HG03025 (cell line): ENCODE data around the gene PLEKHN1.
A peak's percentile ranks its signal among the peaks of the same experiment; 100 is the strongest.

ENCODE experiments used
- ATAC-seq: cut with Tn5 transposase; IDR thresholded peaks from one replicate; pipeline ENCODE4 v1.9.1; 2021; ENCODE audit warnings: mild to moderate bottlenecking, moderate library complexity; ENCODE audit not compliant: unreplicated experiment, low FRiP score

PLEKHN1 gene

DNA sequence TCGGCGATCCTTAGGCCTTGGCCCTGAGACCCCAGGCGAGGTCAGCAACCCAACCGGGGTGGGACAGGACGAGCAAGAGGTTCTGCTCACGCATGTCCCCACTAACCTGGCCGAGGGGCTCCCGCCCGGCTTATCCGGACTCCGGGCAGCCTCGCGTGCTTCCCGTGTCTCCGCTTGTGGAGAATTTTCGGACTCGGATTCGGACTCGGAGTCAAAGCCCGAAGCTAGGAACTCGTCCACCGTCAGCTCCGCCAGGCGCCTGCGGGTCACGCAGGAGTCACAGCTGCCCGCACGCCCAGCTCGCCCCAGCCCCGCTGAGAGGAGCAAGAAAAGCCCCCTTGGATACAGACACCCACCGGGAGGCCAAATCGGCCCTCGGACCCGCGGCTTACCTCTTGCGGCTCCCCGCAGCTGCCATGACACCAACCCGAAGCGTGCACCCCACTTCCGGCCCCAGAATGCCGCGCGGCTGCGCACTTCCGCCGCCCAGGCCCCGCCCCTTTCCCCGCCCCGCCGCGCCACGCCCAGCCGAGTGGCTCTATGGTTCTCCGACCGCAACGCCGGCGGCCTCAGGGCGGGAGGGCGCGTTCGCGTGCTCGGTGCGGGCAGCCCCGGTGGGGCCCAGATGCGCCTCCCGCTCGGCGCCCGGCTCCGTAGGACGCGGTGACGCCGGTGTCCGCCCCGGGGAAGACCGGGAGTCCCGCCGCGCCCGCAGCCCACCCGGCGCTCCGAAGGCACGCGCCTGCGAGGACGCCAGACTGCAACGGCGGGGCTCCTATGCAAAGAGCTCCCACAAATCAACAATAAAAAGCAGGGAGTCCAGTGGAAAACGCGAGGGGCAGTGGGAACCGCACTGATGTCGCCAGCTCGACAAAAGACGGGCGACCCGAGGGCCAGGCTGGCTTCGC is 7.2 kb upstream of the PLEKHN1 start, which contains the start of gene NOC2L:
Gene NOC2L (minus strand): TSS at position 434 of the 908 bp plus-strand sequence. CDS start 16 bp downstream, at position 418.
- peak; percentile 52 for ATAC-seq

DNA sequence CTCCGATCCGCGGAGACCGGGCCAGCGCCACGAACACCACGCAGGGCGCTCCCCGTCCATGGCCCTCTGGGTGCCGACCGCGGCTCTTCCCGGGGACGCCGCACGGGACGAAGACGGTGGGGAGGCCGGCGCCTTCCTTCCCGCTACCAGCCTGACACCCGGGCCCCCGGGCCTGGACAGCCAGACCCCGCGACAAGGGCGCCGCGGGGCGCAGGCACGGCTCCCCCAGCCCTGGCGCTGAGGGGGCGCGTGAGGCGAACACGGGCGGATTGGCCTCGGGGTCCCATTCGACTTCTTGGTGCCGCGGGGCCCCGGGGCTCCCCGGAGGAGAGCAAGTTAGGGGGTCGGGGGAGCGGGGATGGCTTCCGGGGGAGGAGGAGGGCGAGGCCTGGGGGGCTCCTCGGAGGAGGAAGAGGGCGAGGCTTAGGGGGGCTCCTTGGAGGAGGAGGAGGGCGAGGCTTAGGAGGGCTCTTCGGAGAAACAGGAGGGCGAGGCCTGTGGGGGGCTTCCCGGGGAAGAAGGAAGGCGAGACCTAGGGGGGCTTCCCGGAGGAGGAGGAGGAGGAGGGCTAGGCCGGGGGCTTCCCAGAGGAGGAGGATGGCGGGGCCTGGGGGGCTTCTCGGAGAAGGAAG is 6.4 kb upstream of the PLEKHN1 start:
- ATAC-seq = no peak

DNA sequence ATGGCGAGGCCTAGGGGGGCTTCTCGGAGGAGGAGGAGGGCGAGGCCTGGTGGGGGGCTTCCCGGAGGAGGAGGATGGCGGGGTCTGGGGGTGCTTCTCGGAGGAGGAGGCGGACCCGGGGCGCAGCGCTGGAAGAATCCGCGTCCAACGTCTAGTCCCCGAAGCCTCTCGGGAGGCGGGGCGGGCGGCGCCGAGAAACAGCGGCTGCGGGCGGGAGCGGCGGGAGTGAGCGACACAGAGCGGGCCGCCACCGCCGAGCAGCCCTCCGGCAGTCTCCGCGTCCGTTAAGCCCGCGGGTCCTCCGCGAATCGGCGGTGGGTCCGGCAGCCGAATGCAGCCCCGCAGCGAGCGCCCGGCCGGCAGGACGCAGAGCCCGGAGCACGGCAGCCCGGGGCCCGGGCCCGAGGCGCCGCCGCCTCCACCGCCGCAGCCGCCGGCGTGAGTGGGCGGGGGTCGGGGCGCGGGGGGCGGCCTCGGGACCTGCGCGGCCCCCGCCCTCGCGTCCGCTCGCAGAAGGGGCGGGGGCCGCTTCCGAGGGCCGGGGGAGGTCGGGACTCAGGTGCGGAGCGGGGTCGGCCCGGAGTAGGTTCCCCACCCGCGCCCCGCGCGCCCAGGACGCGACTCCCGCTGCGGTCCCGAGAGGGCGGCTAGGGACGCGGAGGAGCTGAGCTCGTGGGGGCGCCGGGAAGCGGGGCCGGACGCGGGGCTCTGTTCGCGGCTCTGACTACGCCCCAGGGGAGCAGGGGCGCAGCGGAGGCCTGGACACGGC is 5.7 kb upstream of the PLEKHN1 start, which contains the start of gene KLHL17:
Gene KLHL17 (plus strand): TSS at position 222 of the 769 bp plus-strand sequence. CDS start 110 bp downstream, at position 332.
- ATAC-seq = no peak

DNA sequence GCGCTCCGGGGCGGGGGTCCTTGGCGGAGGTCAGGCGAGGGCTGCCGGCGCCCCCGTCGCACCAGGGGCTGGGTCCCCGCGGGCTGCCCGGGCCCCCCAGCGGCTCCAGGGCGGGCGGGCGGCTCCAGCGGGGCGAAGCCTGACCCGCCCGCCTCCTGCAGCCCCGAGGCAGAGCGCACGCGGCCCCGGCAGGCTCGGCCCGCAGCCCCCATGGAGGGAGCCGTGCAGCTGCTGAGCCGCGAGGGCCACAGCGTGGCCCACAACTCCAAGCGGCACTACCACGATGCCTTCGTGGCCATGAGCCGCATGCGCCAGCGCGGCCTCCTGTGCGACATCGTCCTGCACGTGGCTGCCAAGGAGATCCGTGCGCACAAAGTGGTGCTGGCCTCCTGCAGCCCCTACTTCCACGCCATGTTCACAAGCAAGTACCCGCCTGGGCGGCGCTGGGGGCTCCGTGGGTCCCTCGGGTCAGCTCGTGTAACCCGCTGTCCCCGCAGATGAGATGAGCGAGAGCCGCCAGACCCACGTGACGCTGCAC is 5.1 kb upstream of the PLEKHN1 start:
- ATAC-seq = no peak

DNA sequence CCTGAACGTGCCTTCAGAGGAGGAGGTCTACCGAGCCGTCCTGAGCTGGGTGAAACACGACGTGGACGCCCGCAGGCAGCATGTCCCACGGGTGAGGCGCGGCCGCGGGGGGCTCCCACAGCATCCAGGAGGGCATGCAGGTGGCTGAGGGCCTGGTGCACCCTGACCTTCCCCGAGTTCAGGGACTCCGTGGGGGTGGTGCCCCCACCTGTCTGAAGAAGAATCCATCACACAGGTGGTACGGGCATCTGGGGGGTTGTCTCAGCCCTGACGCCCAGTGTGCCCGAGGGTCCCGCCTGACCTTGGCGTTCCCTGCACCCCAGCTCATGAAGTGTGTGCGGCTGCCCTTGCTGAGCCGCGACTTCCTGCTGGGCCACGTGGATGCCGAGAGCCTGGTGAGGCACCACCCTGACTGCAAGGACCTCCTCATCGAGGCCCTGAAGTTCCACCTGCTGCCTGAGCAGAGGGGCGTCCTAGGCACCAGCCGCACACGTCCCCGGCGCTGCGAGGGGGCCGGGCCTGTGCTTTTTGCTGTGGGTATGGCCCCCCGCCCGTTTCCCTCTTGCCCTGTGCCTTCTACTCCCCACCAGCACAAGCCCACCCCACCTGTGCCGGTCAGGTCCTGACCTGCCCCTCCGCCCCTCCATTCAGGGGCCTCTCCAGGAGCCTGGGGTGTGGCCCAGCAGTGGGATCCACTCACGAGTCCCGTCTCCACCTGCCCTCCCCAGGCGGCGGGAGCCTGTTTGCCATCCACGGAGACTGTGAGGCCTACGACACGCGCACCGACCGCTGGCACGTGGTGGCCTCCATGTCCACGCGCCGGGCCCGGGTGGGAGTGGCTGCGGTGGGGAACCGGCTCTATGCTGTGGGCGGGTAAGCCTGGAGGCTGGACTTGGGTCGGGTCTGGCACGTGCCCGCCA is 3.6 kb upstream of the PLEKHN1 start:
- no peak for ATAC-seq

DNA sequence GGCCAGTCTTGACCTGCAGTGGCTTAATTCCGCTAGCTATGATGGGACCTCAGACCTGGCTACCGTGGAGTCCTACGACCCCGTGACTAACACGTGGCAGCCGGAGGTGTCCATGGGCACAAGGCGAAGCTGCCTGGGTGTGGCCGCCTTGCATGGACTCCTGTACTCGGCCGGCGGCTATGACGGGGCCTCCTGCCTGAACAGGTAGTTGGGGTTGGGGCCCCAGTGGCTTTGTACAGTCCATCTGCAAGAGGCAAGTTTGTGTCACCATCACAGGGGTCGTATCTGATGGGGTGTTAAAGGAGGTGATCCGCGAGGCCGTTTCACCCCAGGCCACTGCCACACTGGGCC is 3.0 kb upstream of the PLEKHN1 start:
- ATAC-seq = no peak

DNA sequence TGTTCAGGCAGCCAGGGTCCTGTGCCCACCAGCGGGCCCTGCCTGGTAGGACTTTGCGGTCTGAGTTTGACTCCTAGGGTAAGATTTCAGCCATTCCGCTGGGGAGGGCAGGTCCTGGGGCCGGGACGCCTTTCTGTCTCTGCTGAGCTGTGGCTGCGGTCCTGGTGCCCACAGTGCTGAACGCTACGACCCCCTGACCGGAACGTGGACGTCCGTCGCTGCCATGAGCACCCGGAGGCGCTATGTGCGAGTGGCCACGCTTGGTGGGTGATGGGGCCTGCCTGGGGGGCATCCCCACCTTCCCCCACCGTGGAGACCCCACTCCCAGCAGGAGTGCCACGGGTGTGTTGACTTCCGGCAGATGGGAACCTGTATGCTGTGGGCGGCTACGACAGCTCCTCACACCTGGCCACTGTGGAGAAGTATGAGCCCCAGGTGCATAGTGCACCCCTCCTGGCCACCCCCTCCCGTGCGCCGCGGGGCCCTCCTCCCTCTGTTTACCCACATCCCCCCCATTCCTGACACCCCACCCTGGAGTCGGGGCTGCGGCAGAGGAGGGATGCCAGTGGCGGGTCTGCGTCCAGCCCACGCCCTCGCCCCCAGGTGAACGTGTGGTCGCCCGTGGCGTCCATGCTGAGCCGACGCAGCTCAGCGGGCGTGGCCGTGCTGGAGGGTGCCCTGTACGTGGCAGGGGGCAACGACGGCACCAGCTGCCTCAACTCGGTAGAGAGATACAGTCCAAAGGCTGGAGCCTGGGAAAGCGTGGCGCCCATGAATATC is 2.3 kb upstream of the PLEKHN1 start:
- ATAC-seq = no peak

DNA sequence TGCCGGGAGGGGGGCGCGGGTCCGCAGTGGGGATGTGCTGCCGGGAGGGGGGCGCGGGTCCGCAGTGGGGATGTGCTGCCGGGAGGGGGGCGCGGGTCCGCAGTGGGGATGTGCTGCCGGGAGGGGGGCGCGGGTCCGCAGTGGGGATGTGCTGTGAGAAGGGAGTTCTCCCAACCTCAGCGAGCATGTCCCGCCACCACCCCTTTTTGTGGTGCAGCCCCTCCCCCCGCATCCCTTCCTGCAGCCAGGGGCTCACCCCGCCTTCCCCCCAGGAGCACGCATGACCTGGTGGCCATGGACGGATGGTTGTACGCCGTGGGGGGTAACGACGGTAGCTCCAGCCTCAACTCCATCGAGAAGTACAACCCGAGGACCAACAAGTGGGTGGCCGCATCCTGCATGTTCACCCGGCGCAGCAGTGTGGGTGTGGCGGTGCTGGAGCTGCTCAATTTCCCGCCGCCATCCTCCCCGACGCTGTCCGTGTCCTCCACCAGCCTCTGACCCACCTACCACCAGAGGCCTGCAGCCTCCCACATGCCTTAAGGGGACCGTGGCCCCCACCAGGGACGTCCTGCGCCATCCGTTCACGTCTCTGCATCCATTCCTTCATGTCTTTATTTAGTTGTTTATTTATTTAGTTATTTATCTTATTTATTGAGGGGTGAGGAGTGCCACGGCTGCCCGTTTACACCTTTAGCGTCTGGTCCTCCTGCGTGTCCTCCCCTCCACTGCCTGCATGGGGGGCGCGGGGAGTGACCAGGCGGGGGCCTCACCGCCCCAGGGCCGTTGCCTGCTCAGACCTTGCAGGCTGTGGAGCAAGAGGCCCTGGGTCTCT is 1.4 kb upstream of the PLEKHN1 start:
- ATAC-seq = no peak

DNA sequence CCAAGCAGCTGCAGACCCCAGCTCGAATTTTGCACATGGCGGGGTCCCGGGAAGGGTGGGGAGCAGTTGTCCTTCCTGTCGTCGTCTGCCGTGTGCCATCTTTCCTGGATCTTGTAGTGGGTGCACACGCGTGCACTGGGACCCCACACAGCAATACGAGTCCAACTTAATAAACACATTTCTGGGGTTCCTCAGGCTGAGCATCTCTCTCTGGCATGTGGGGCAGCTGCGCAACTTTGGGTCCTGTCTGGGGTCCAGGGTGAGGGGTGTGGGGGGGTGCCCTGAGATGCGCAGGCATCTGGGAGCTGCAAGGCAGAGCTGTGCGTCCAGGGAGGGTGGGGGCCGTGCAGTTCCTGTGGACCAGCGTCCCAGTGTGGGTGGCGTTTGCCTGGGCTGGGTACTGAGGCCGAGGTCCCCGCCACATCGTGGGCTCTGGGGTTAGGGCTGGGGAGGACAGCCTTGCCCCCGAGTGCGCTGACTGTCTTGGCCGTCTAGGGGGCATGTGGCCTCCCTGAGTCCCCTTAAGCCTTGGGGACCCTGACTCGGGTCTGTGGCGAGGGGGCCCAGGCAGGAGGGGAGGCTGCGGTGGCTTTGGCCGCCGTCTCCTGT is 652 bp upstream of the PLEKHN1 start:
- no peak for ATAC-seq

DNA sequence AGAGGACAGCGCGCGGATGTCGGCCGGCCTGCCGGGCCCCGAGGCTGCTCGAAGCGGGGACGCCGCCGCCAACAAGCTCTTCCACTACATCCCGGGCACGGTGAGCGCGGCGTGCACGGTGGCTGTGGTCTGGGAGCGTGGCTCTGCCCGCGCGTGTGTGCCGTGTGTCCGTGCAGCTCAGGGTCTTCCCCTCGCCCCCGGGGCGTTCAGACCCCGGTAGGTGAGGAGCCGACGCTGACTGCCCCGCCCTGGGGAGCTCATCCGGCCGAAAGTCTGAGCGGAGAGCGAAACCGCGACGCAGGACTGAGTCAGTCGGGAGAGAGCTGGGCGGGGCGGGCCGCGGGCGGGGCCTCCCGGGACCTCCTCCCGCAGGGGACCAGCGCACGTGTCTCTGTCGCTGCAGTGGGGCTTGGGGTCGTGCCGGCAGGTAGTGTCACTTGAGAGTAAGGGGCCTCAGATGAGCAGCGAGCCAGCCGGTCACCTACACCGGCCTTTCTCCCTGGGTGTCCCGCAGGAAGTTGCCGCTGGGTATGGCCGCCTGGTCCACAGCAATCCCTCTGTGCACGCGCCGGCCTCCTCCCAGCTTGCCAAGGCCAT is 520 bp downstream of the PLEKHN1 start:
- peak; percentile 51 for ATAC-seq

DNA sequence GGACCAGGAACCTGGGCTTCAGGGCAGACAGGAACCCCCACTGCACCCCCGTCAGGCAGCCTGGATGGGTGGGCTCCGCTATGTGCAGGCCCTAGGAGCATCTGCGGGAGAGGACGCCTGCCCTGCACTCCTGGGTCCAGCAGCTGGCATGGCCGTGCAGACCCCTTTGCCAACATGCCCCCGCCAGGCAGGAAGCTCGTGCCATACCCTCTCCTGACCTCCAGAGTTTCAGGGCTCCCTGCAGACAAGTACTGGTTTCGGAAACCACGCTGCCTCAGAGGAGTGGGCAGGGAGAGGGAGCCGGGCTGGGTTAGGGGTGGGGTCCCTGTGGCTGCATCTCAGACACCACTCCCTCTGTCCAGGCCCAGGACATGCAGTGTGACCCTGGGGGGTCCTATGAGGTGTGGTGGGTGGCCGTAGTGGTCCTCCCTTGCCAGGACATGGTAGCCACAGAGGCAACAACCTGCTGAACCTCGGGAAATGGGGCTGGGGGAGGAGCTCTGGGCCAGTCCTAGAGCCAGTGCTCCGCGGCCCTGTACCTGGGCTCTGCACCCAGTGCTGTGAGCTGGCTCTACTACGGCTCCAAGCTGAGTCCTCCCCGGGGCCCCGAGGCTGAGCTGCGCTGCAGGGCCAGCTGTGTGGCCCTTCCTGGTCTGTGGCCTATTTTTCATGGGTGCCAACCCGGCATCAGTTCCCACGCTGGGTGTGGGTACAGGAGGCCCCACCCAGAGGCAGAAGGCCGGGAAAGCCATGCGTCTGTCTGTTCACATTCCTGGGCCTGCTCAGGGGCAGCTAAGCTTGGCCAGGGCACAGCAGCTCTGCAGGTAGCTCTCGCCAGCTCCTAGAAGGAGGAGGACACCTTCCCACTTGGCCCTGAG is 1.4 kb downstream of the PLEKHN1 start:
- ATAC-seq = no peak

DNA sequence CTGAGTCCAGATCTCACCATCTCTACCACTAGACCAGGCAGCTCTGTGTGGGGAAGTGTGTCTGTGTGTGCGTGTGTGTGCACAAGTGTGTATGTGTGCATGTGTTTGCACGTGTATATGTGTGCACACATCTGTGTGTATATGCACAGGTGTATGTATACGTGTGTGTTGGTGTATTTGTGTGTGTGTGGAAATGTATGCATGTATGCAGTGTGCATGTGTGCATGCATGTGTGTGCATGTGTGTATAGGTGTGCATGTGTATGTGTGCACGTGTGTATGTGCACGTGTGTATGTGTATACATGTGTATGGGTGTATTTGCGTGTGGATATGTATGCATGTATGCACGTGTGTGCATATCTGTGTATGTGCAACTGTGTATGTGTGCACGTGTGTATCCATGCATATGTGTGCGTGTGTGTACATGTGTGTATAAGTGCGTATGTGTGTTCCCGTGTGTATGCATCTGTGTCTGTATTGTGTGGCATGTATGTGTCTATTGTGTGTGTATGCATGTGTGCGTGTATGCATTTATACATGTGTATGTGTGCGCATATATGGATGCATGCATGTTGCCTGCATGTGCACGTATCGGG is 3.1 kb downstream of the PLEKHN1 start:
- no peak for ATAC-seq

DNA sequence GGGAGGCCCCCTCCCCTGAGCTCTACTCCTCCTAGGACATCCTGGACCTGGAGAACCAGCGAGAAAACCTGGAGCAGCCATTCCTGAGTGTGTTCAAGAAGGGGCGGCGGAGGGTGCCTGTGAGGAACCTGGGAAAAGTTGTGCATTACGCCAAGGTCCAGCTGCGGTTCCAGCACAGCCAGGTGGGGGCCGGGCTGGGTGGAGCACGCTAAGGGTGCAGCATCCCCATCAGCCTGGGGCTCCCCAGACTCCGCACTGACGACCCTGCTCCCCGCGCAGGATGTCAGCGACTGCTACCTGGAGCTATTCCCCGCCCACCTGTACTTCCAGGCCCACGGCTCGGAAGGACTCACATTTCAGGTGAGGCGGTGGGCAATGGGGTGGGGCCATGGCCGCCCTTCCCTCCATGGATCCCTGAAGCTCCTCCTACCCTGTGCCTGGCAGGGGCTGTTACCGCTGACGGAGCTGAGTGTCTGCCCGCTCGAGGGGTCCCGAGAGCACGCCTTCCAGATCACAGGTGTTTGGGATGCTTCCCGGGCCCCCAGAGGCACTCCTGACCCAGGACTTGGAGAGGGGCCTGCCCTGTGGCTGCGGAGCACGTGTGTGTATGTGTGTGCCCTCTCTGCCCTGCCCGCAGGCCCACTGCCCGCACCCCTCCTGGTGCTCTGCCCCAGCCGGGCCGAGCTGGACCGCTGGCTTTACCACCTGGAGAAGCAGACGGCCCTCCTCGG is 4.1 kb downstream of the PLEKHN1 start:
- ATAC-seq = no peak

DNA sequence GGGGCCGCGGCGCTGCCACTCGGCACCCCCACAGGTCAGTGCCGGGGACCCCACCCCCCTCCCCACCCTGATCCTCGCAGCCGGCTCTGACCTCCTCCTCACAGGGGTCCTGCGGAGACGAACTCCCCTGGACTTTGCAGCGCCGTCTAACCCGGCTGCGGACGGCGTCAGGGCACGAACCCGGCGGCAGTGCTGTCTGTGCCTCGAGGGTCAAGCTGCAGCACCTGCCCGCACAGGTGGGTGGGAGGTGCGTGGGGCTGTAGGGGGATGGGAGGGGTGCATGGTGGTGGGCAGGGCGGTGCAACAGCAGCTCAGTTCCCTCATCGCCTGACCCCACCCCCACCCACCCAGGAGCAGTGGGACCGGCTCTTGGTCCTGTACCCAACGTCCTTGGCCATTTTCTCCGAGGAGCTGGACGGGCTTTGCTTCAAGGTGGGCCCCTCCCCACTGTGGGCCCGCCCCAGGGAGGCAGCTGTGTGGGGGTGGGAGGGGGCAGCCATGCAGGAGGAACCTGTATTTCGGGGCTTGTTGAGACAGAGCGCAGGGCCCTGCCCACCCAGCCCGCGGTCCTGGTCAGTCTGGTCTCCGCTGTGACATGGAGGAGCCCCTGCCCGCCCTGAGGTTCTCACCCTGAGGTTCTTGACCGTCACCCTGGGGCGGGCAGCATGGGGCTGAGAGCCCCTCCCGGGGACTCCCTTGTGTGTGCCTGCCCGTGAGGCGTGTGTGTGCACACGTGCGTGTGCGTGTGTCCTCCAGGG is 4.9 kb downstream of the PLEKHN1 start:
- no peak for ATAC-seq
